NCI-H526 (cell line): ENCODE results near the gene RFC3.
"Not testable (repeated sequence)": the region's sequence is repeated elsewhere in the genome, so short reads cannot be mapped to it uniquely, and the experiment has no call there.

Source experiments
- DNase-seq, 2 experiments: peaks; one replicate each; lab custom pipeline; 2025; lab: John Stamatoyannopoulos, UW

The RFC3 gene

DNA sequence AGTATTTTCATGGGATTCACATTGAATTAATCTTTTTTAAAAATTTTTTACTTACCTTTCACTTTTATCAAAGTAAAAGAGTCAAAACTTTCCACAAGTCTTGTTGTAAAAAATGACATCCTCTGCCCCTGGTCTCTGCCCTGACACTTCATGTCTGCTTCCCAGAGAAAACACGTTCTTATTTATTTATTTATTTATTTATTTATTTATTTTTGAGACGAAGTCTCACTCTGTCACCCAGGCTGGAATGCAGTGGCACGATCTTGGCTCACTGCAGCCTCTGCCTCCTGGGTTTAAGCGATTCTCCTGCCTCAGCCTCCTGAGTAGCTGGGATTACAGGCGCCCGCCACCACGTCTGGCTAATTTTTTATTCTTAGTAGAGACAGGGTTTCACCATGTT lies 5.1 kb upstream of the RFC3 start:
- DNase-seq = not testable (repeated sequence)

GRCh38 chr13:33815011-33815550 lies 2.9 kb upstream of the RFC3 start:
- DNase-seq = no peak

DNA sequence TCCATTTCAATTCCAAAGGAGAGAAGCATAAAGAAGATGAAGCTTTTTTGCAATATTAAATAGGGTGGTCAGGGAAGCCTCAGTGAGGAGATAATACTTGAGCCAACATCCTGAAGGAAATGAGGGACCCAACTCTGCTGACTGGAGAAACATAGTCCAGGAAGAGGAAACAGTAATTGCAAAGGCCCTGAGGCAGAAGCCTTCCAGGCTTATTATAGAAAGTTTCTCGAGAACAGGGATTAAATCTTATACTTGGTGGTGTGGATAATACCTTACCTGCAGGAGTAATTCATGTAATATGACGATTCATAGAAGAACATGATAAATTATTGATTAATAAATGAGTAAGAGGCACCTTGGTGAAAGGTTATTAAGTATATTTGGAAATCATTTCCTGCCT lies 1.0 kb upstream of the RFC3 start:
- no peak for DNase-seq

DNA sequence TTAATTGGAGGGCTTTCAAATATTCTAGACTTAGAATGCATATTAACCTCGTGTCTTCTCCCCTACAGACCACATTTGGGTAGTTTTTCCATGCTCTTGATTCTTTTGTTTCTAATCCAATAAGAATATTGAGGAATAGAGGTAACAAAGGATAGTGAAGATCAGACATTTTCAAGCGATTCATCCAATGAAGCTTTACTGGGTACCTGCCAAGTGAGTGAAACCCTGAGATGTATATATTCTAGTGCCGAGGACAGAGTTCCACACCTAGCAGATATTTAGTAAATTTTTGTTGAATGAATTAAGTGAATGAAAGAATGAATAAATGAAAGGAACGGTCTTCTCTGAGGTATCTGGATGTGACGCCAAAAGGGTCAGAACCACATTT lies 442 bp upstream of the RFC3 start:
- DNase-seq = no peak

- DNase-seq = no peak
Measured at GRCh38 chr13:33825083-33825482, 7.1 kb downstream of the RFC3 start.

- DNase-seq = no peak
Measured at GRCh38 chr13:33827139-33827538, 9.2 kb downstream of the RFC3 start.

GRCh38 chr13:33828431-33829129 lies 10.6 kb downstream of the RFC3 start:
- DNase-seq = no peak

DNA sequence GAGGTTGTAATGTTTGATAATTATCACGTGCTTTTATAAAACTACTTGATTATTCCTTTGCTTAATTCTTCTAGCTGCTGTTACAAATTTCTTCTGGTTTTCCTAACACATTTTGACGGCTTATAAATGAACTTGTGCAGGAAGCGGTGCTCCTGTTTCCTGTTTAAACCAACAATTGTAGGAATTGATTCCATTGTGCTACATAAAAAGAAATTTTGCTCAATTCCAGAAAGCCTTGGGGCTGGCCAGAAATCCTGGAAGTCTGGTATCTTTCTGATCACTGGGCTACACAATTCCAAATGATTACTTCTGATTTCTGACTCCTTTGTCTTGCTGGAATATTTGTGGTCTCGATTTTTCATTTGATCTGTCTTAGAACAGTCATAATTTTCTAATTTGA lies 14.9 kb downstream of the RFC3 start:
- DNase-seq = no peak

GRCh38 chr13:33838647-33839046 lies 20.7 kb downstream of the RFC3 start:
- DNase-seq = no peak

DNA sequence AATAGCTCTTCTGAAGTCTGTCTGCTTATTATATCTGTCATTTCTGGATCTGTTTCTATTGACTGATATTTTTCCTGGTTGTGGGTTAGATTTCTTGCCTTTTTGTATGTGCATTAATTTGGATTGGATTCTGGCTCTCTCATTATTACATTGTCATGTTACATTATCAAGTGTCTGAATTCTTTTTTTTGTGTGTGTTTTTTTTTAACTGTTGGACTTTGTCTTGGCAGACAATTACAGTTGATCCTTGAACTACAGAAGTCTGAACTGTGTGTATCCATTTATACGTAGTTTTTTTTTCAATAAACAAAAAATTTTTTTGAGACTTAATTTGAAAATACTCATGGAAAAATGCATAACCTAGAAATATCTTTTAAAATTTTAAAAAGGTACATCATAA lies 22.5 kb downstream of the RFC3 start:
- no peak for DNase-seq

DNA sequence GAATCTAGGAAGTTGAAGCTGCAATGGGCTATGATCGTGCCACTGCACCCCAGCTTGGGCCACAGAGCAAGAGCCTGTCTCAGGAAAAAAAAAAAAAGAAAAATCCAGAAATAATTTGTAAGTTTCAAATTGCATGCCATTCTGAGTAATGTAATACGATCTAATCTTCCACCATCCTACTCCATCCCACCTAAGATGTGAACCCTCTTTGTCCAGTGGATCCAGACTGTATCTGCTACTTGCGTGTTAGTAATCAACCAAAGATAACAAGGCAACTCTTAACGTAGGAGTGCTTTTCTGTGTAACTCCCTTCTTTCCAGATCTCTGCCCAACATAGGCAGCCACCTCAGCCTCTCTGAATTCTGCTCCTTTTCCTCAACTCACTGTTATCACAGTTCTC lies 24.3 kb downstream of the RFC3 start:
- DNase-seq = no peak

GRCh38 chr13:33842986-33843385 lies 25.0 kb downstream of the RFC3 start:
- no peak for DNase-seq

DNA sequence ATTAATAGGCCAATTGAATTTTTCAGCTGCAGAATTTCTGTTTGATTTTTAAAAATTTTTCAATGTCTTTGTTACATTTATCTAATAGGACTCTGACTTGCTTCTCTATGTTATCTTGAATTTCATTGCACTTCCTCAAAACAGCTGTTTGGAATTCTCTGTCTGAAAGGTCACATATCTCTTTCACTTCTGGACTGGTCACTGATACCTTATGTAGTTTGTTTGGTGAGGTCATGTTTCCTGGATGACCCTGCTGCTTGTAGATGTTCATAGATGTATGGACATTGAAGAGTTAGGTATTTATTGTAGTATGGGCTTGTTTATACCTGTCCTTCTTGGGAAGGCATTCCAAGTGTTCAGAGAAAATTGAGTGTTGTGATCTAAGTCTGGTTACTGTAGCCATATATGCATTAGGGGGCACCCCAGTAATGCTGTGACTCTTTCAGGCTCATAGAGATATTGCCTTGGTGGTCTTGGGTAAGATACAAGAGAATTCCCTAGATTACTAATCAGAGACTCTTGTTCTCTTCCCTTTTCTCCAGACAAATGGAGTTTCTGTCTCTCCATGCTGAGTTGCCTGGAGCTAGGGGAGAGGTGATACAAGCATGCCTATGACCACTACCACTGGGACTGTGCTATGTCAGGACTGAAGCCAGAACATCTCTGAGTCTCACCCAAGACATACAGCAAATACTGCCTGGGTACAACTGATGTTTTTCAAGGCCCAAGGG lies 27.8 kb downstream of the RFC3 start:
- DNase-seq = no peak

- DNase-seq = no peak
Measured at GRCh38 chr13:33846303-33847062, 28.5 kb downstream of the RFC3 start.

- no peak for DNase-seq
Measured at GRCh38 chr13:33849211-33849610, 31.3 kb downstream of the RFC3 start.

GRCh38 chr13:33855371-33855895 lies 37.5 kb downstream of the RFC3 start:
- DNase-seq = peak; percentile 37 to 42

DNA sequence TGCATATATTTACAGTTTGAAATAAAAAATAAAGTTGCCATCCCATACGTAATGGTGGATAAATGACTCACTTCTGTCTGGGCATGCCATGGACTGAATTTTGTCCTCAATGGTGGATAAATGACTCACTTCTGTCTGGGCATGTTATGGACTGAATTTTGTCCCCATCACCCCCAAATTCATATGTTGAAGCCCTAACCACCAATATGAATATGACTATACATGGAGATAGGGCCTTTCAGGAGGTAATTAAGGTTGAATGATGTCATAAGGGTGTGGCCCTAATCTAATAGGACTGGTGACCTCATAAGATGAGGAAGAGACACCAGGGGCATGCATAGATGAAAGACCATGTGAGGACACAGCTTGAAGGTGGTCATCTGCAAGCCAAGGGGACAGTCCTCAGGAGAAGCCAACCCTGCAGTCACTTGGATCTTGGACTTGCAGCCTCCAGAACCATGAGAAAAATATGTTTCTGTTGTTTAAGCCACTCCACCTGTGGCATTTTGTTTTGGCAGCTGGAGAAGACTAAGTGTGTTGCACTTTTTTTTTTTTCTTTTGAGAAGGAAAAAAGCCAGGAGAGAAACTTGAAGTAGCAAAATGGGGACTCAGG lies 41.8 kb downstream of the RFC3 start:
- no peak for DNase-seq

- no peak for DNase-seq
Measured at GRCh38 chr13:33860526-33860925, 42.6 kb downstream of the RFC3 start.

GRCh38 chr13:33862016-33862415 lies 44.1 kb downstream of the RFC3 start:
- no peak for DNase-seq

GRCh38 chr13:33863188-33863789 lies 45.3 kb downstream of the RFC3 start:
- DNase-seq = no peak

GRCh38 chr13:33865945-33866344 lies 48.0 kb downstream of the RFC3 start:
- DNase-seq = no peak

- DNase-seq = no peak
Measured at GRCh38 chr13:33867472-33867871, 49.5 kb downstream of the RFC3 start.
